HEK293 (cell line): ENCODE measurements around the gene CCDC85C.
A peak's percentile ranks its signal among the peaks of the same experiment; 100 is the strongest.

ENCODE experiments used
- ATF2 ChIP-seq: fragments of 450-650 bp; formaldehyde crosslinking; IDR thresholded peaks from 2 replicates; pipeline ENCODE4 v1.5.1; 2016; ENCODE audit warnings: missing biosample characterization, missing genetic modification characterization, low read depth
- GLI2 ChIP-seq: fragments of 450-650 bp; formaldehyde crosslinking; IDR thresholded peaks from 2 replicates; pipeline ENCODE4; 2017; ENCODE audit warnings: missing biosample characterization, missing genetic modification characterization, low read depth, borderline replicate concordance
- GLIS1 ChIP-seq: fragments of 450-650 bp; formaldehyde crosslinking; IDR thresholded peaks from 2 replicates; pipeline ENCODE4 v1.5.1; 2016; ENCODE audit warnings: missing biosample characterization, missing genetic modification characterization
- IKZF3 ChIP-seq: fragments of 450-650 bp; IDR thresholded peaks from 2 replicates; pipeline ENCODE4 v1.5.0; 2018; ENCODE audit warnings: missing biosample characterization, mild to moderate bottlenecking, missing genetic modification characterization, moderate library complexity
- OVOL3 ChIP-seq: fragments of 450-650 bp; formaldehyde crosslinking; IDR thresholded peaks from 2 replicates; pipeline ENCODE4 v1.5.1; 2016; ENCODE audit warnings: missing biosample characterization, missing genetic modification characterization
- SALL2 ChIP-seq: fragments of 450-650 bp; formaldehyde crosslinking; IDR thresholded peaks from 2 replicates; pipeline ENCODE4 v1.5.0; 2017; ENCODE audit warnings: missing biosample characterization, mild to moderate bottlenecking, missing genetic modification characterization, borderline replicate concordance
- SCRT1 ChIP-seq: fragments of 450-650 bp; formaldehyde crosslinking; IDR thresholded peaks from 2 replicates; pipeline ENCODE4 v1.5.1; 2016; ENCODE audit warnings: missing biosample characterization, missing genetic modification characterization, borderline replicate concordance
- SP3 ChIP-seq: fragments of 450-650 bp; formaldehyde crosslinking; IDR thresholded peaks from 2 replicates; pipeline ENCODE4 v1.5.1; 2016; ENCODE audit warnings: missing biosample characterization, missing genetic modification characterization
- TRIM28 ChIP-seq: IDR thresholded peaks from 2 replicates; pipeline ENCODE4 v1.6.1; 2011; ENCODE audit warnings: low read length, control low read depth, borderline replicate concordance
- YY1 ChIP-seq: fragments of 450-650 bp; formaldehyde crosslinking; IDR thresholded peaks from 2 replicates; pipeline ENCODE4 v1.5.1; 2018; ENCODE audit warnings: missing biosample characterization, missing genetic modification characterization
- ZBTB17 ChIP-seq: fragments of 450-650 bp; formaldehyde crosslinking; IDR thresholded peaks from 2 replicates; pipeline ENCODE4 v1.5.1; 2016; ENCODE audit warnings: missing biosample characterization, missing genetic modification characterization
- ZBTB8A ChIP-seq: fragments of 450-650 bp; formaldehyde crosslinking; IDR thresholded peaks from 2 replicates; pipeline ENCODE4 v1.5.1; 2016; ENCODE audit warnings: missing biosample characterization, missing genetic modification characterization
- ZFP41 ChIP-seq: fragments of 450-650 bp; formaldehyde crosslinking; IDR thresholded peaks from 2 replicates; pipeline ENCODE4 v1.5.1; 2016; ENCODE audit warnings: missing biosample characterization, missing genetic modification characterization, borderline replicate concordance
- ZIC2 ChIP-seq: fragments of 450-650 bp; formaldehyde crosslinking; IDR thresholded peaks from 2 replicates; pipeline ENCODE4 v1.5.1; 2016; ENCODE audit warnings: missing biosample characterization, missing genetic modification characterization
- ZNF221 ChIP-seq: fragments of 450-650 bp; formaldehyde crosslinking; IDR thresholded peaks from 2 replicates; pipeline ENCODE4 v1.5.1; 2017; ENCODE audit warnings: missing biosample characterization, missing genetic modification characterization, borderline replicate concordance
- ZNF248 ChIP-seq: fragments of 450-650 bp; formaldehyde crosslinking; IDR thresholded peaks from 2 replicates; pipeline ENCODE4 v1.5.1; 2017; ENCODE audit warnings: missing biosample characterization, missing genetic modification characterization
- ZNF274 ChIP-seq, 2 experiments: fragments of 200-500 bp in 1 of 2; fragments of 450-650 bp in 1 of 2; sonication (Bioruptor generic) in 1 of 2; formaldehyde crosslinking in 1 of 2; IDR thresholded peaks; 2 replicates each; pipeline versions ENCODE4 v1.5.1 to v1.6.1; 2014 to 2016; ENCODE audit warnings: borderline replicate concordance in 1 of 2, inconsistent platforms in 1 of 2, low read length in 1 of 2, missing biosample characterization in 1 of 2, missing genetic modification characterization in 1 of 2
- ZNF341 ChIP-seq: fragments of 450-650 bp; formaldehyde crosslinking; IDR thresholded peaks from 2 replicates; pipeline ENCODE4; 2016; ENCODE audit warnings: low read depth, missing biosample characterization, missing genetic modification characterization
- ZNF354C ChIP-seq: fragments of 450-650 bp; formaldehyde crosslinking; IDR thresholded peaks from 2 replicates; pipeline ENCODE4 v1.5.1; 2016; ENCODE audit warnings: missing biosample characterization, missing genetic modification characterization, low read depth, borderline replicate concordance
- ZNF391 ChIP-seq: fragments of 450-650 bp; formaldehyde crosslinking; IDR thresholded peaks from 2 replicates; pipeline ENCODE4 v1.5.1; 2016; ENCODE audit warnings: low read depth, missing biosample characterization, missing genetic modification characterization, borderline replicate concordance
- ZNF394 ChIP-seq: fragments of 450-650 bp; formaldehyde crosslinking; IDR thresholded peaks from 2 replicates; pipeline ENCODE4 v1.5.1; 2016; ENCODE audit warnings: missing biosample characterization, missing genetic modification characterization, mild to moderate bottlenecking, moderate library complexity, borderline replicate concordance
- ZNF449 ChIP-seq: fragments of 450-650 bp; formaldehyde crosslinking; IDR thresholded peaks from 2 replicates; pipeline ENCODE4 v1.5.1; 2017; ENCODE audit warnings: missing biosample characterization, mild to moderate bottlenecking, missing genetic modification characterization, moderate library complexity
- ZNF623 ChIP-seq: fragments of 450-650 bp; formaldehyde crosslinking; IDR thresholded peaks from 2 replicates; pipeline ENCODE4 v1.5.1; 2016; ENCODE audit warnings: missing biosample characterization, missing genetic modification characterization
- ZNF660 ChIP-seq: fragments of 450-650 bp; IDR thresholded peaks from 2 replicates; pipeline ENCODE4 v1.5.1; 2018; ENCODE audit warnings: missing biosample characterization, mild to moderate bottlenecking, missing genetic modification characterization
- ZNF677 ChIP-seq: fragments of 450-650 bp; IDR thresholded peaks from 2 replicates; pipeline ENCODE4 v1.5.0; 2018; ENCODE audit warnings: missing biosample characterization, mild to moderate bottlenecking, missing genetic modification characterization, moderate library complexity
- ZNF777 ChIP-seq: fragments of 450-650 bp; formaldehyde crosslinking; IDR thresholded peaks from 2 replicates; pipeline ENCODE4 v1.5.1; 2017; ENCODE audit warnings: missing biosample characterization, missing genetic modification characterization, borderline replicate concordance
- TF ChIP-seq, protein P1 (sequence below): IDR thresholded peaks from 2 replicates; pipeline ENCODE4 v1.6.1; 2011; ENCODE audit warnings: mild to moderate bottlenecking, low read depth, low read length, borderline replicate concordance
- TF ChIP-seq, protein P2 (sequence below): fragments of 450-650 bp; formaldehyde crosslinking; IDR thresholded peaks from 2 replicates; pipeline ENCODE4 v1.5.1; 2016; ENCODE audit warnings: missing biosample characterization, missing genetic modification characterization
- TF ChIP-seq, protein P3 (sequence below): fragments of 450-650 bp; formaldehyde crosslinking; IDR thresholded peaks from 2 replicates; pipeline ENCODE4 v1.5.1; 2016; ENCODE audit warnings: missing biosample characterization, missing genetic modification characterization
- TF ChIP-seq, protein P4 (sequence below): fragments of 450-650 bp; formaldehyde crosslinking; IDR thresholded peaks from 2 replicates; pipeline ENCODE4 v1.5.1; 2016; ENCODE audit warnings: missing biosample characterization, missing genetic modification characterization
- TF ChIP-seq, protein P5 (sequence below): fragments of 450-650 bp; formaldehyde crosslinking; IDR thresholded peaks from 2 replicates; pipeline ENCODE4 v1.5.1; 2017; ENCODE audit warnings: missing biosample characterization, missing genetic modification characterization

Gene CCDC85C

GRCh38 chr14:99604766-99605298 is 825 bp upstream of the CCDC85C start (continued):
- TF ChIP-seq GLI2 (tag by site-specific recombination) = no peak
- TF ChIP-seq ZNF660 (tag by site-specific recombination) = no peak
- no peak for TF ChIP-seq ZNF391 (tag by site-specific recombination)
- TF ChIP-seq ZNF677 (tag by site-specific recombination) = no peak
- TF ChIP-seq ZNF394 (tag by site-specific recombination) = no peak
- TF ChIP-seq ZNF274 (IDR thresholded peaks at IDR 0.05; ENCODE audit: low read length) = no peak
- no peak for TF ChIP-seq ZNF274 (tag by site-specific recombination; IDR thresholded peaks at IDR 0.05; ENCODE audit: borderline replicate concordance)
- TF ChIP-seq ATF2 (tag by site-specific recombination) = no peak
- 0 out of 2 replicates have a peak, but pooled peaks have one; percentile 20 for TF ChIP-seq ZNF777 (tag by site-specific recombination)
- TF ChIP-seq, protein P1, sequence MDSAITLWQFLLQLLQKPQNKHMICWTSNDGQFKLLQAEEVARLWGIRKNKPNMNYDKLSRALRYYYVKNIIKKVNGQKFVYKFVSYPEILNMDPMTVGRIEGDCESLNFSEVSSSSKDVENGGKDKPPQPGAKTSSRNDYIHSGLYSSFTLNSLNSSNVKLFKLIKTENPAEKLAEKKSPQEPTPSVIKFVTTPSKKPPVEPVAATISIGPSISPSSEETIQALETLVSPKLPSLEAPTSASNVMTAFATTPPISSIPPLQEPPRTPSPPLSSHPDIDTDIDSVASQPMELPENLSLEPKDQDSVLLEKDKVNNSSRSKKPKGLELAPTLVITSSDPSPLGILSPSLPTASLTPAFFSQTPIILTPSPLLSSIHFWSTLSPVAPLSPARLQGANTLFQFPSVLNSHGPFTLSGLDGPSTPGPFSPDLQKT = no peak
- no peak for TF ChIP-seq ZNF248 (tag by site-specific recombination)
- TF ChIP-seq ZIC2 (tag by site-specific recombination) = peak; percentile 96
- TF ChIP-seq ZFP41 (tag by site-specific recombination) = no peak
- TF ChIP-seq ZBTB8A (tag by site-specific recombination) = peak; percentile 88
- TF ChIP-seq, protein P2, sequence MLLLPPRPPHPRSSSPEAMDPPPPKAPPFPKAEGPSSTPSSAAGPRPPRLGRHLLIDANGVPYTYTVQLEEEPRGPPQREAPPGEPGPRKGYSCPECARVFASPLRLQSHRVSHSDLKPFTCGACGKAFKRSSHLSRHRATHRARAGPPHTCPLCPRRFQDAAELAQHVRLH (tag by site-specific recombination) = no peak
- TF ChIP-seq ZNF354C (tag by site-specific recombination) = no peak
- no peak for TF ChIP-seq ZNF449 (tag by site-specific recombination)
- TF ChIP-seq YY1 (tag by site-specific recombination) = no peak
- peak; percentile 59; the same call in 1 of the 2 replicates for TF ChIP-seq ZNF341 (tag by site-specific recombination)
- TF ChIP-seq, protein P3, sequence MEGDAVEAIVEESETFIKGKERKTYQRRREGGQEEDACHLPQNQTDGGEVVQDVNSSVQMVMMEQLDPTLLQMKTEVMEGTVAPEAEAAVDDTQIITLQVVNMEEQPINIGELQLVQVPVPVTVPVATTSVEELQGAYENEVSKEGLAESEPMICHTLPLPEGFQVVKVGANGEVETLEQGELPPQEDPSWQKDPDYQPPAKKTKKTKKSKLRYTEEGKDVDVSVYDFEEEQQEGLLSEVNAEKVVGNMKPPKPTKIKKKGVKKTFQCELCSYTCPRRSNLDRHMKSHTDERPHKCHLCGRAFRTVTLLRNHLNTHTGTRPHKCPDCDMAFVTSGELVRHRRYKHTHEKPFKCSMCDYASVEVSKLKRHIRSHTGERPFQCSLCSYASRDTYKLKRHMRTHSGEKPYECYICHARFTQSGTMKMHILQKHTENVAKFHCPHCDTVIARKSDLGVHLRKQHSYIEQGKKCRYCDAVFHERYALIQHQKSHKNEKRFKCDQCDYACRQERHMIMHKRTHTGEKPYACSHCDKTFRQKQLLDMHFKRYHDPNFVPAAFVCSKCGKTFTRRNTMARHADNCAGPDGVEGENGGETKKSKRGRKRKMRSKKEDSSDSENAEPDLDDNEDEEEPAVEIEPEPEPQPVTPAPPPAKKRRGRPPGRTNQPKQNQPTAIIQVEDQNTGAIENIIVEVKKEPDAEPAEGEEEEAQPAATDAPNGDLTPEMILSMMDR (tag by site-specific recombination) = peak; percentile 48
- TF ChIP-seq, protein P4, sequence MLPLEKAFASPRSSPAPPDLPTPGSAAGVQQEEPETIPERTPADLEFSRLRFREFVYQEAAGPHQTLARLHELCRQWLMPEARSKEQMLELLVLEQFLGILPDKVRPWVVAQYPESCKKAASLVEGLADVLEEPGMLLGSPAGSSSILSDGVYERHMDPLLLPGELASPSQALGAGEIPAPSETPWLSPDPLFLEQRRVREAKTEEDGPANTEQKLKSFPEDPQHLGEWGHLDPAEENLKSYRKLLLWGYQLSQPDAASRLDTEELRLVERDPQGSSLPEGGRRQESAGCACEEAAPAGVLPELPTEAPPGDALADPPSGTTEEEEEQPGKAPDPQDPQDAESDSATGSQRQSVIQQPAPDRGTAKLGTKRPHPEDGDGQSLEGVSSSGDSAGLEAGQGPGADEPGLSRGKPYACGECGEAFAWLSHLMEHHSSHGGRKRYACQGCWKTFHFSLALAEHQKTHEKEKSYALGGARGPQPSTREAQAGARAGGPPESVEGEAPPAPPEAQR (tag by site-specific recombination) = no peak
- no peak for TF ChIP-seq IKZF3
- TF ChIP-seq GLIS1 = no peak; the same call in 1 of the 2 replicates
- TF ChIP-seq SP3 = no peak
- TF ChIP-seq ZNF623 = no peak
- no peak for TF ChIP-seq TRIM28
- no peak for TF ChIP-seq OVOL3
- TF ChIP-seq, protein P5, sequence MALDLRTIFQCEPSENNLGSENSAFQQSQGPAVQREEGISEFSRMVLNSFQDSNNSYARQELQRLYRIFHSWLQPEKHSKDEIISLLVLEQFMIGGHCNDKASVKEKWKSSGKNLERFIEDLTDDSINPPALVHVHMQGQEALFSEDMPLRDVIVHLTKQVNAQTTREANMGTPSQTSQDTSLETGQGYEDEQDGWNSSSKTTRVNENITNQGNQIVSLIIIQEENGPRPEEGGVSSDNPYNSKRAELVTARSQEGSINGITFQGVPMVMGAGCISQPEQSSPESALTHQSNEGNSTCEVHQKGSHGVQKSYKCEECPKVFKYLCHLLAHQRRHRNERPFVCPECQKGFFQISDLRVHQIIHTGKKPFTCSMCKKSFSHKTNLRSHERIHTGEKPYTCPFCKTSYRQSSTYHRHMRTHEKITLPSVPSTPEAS (tag by site-specific recombination) = no peak
- TF ChIP-seq ZBTB17 (tag by site-specific recombination) = no peak
- TF ChIP-seq ZNF221 (tag by site-specific recombination) = no peak
- no peak for TF ChIP-seq SALL2 (tag by site-specific recombination)
- TF ChIP-seq SCRT1 (tag by site-specific recombination) = no peak
